ENCODE results near the gene VSTM1. TPM values are rescaled to one million over a fixed set of nuclear protein-coding genes. Genes with fewer than 3 reads are reported as not detected.

The VSTM1 gene
- total RNA-seq, 4 donors from 2014 or later, result not detected

DNA sequence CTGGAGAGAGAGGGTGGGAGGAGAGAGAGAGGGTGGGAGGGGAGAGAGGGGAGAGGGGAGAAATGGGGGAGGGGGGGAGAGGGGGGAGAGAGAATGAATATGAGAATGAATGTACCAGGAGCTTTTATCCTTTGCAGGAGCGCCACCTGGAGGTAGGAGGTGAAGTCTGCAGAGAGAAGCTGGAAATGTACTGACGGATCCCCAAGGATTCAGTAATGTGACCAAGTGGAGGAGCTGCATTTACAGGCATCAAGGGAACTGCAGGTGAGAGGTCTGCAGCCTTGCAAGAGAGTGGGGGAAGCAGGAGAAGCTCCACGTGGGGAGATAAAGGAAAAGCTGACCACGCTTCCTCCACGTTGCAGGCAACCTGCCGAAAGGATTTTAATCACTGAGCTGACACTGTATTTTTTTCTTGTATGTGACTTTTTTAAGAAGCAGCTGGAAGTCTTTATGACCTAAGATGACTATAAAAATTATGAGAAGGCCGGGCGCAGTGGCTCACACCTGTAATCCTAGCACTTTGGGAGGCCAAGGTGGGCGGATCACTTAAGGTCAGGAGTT is 33.7 kb downstream of the VSTM1 start:
- TF ChIP-seq, protein P1, sequence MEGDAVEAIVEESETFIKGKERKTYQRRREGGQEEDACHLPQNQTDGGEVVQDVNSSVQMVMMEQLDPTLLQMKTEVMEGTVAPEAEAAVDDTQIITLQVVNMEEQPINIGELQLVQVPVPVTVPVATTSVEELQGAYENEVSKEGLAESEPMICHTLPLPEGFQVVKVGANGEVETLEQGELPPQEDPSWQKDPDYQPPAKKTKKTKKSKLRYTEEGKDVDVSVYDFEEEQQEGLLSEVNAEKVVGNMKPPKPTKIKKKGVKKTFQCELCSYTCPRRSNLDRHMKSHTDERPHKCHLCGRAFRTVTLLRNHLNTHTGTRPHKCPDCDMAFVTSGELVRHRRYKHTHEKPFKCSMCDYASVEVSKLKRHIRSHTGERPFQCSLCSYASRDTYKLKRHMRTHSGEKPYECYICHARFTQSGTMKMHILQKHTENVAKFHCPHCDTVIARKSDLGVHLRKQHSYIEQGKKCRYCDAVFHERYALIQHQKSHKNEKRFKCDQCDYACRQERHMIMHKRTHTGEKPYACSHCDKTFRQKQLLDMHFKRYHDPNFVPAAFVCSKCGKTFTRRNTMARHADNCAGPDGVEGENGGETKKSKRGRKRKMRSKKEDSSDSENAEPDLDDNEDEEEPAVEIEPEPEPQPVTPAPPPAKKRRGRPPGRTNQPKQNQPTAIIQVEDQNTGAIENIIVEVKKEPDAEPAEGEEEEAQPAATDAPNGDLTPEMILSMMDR (IDR thresholded peaks at IDR 0.05; ENCODE audit: low read depth), result no peak

DNA sequence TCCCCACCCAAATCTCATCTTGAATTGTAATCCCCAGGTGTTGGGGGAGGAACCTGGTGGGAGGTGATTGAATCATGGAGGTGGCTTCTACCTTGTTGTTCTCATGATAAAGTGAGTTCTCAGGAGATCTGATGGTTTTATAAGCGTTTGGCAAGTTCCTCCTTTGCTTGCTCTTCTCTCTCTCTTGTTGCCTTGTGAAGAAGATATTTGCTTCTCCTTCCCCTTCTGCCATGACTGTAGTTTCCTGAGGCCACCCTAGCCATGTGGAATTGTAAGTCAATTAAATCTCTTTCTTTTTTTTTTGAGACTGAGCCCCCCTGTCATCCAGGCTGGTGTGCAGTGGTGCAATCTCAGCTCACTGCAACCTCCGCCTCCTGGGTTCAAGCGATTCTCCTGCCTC is 34.4 kb downstream of the VSTM1 start:
- TF ChIP-seq, protein P1 (IDR thresholded peaks at IDR 0.05; ENCODE audit: low read depth), result no peak

DNA sequence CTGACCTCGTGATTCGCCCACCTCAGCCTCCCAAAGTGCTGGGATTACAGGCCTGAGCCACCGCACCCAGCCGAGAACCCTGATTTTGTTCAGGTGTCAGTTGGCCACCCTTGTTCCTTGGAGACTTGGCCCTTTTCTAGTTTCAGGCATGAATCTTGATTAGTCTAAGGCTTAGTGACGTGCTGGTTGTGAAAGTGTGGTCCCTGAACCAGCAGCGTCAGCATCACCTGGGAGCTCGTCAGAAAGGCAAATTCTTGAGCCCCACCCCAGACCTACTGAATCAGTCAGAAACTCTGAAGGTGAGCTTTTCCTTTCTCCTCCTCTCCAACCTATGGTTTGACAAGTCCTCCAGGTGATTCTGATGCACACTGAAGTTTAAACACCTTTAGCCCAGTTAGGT is 37.0 kb downstream of the VSTM1 start:
- TF ChIP-seq, protein P1 (IDR thresholded peaks at IDR 0.05; ENCODE audit: low read depth), result no peak

DNA sequence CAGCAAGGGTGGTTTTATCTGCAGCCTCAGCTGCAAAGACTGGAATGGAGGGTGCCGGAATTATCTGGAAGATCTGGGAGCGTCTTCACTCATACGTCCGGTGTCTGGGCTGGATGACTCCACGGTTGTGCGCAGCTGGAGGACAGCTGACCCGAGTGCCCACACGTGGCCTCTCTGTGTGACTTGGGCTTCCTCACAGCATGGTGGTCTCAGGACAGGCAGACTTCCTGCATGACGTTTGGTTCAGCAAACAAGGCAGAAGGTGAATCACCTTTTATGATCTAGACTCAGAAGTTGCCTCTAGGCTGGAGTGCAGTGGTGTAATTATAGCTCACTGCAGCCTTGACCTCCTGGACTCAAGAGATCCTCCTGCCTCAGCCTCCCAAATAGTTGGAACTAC is 39.0 kb downstream of the VSTM1 start:
- TF ChIP-seq, protein P1 (IDR thresholded peaks at IDR 0.05; ENCODE audit: low read depth), result no peak

DNA sequence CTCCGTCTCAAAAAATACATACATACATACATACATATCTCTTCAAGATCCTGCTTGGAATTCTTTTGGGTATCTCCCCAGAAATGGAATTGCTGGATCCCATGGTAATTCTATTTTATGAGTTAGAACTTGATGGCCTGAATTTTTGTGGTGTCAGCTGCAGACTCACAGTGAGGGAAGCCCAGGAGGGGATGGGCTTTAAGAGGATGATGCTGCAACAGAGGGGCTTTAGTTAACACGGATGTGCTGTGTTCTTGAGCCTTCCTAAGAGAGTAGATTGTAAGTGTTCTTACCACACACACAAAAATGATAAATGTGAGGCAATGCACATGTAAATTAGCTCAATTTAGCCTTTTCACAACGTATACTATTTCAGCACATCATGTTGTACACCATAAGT is 40.5 kb downstream of the VSTM1 start:
- TF ChIP-seq, protein P1 (IDR thresholded peaks at IDR 0.05; ENCODE audit: low read depth), result no peak

DNA sequence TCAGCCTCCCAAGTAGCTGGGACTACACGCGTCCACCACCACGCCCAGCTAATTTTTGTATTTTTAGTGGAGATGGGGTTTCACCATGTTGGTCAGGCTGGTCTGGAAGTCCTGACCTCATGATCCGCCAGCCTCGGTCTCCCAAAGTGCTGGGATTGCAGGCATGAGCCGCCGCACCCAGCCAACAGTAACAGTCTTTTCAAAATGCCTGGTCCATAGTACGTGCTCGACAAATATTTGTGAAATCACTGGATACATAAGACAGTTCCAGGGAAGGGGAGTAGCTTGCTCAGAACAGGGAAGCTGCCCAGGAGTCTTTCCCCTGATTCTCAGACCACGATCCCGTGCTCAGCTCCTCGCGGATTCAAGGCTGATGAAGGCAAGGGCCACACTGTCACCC is 41.8 kb downstream of the VSTM1 start:
- TF ChIP-seq, protein P1 (IDR thresholded peaks at IDR 0.05; ENCODE audit: low read depth), result no peak

DNA sequence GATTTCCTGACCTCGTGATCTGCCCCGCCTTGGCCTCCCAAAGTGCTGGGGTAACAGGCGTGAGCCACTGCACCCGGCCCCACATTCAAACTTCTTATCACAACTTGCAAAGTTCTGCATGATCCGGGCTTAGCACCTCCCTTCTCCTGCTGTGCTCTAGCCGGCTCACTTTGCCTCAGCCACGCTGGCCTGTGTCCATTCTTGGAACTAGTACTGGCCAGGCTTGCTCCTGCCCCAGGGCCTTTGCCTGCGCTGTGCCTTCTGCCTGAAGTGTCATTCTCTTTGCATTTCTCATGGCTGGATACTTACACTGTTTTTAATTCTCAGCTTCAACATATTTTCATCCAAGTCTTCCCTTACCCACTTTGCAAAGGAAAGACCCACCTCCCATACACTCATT is 42.3 kb downstream of the VSTM1 start:
- TF ChIP-seq, protein P1 (IDR thresholded peaks at IDR 0.05; ENCODE audit: low read depth), result no peak
